ENCODE measurements around the gene GLTPD2.
A peak's percentile ranks its signal among the peaks of the same experiment; 100 is the strongest.

The GLTPD2 gene

DNA sequence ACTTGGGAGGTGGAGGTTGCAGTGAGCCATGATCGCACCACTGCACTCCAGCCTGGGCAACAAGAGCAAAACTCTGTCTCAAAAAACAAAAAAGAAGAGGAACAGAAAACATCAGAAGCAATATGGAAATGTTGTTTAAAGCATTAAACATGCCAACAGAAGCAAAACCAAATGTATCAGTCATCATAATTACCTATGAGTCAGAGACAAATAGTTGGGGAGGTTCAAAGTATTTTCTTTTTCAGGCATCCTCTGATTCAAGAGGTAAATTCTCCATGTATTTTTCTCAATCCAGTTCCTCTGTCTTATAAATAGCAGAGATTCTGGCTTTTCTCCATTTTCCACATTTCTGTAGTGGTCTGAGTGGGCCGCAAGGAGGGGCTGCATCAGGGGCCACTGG is 19.1 kb upstream of the GLTPD2 start:
- Histone ChIP-seq H3K27ac (replicated peaks) (no peak overlapping the region), H3K27me3 (ENCODE audit: insufficient read depth, poor library complexity, severe bottlenecking) (no peaks in the 10 kb centered on the region), H3K4me3 (replicated peaks; ENCODE audit: insufficient read depth, low read length) (no peak overlapping the region)
- TF ChIP-seq, protein P1, sequence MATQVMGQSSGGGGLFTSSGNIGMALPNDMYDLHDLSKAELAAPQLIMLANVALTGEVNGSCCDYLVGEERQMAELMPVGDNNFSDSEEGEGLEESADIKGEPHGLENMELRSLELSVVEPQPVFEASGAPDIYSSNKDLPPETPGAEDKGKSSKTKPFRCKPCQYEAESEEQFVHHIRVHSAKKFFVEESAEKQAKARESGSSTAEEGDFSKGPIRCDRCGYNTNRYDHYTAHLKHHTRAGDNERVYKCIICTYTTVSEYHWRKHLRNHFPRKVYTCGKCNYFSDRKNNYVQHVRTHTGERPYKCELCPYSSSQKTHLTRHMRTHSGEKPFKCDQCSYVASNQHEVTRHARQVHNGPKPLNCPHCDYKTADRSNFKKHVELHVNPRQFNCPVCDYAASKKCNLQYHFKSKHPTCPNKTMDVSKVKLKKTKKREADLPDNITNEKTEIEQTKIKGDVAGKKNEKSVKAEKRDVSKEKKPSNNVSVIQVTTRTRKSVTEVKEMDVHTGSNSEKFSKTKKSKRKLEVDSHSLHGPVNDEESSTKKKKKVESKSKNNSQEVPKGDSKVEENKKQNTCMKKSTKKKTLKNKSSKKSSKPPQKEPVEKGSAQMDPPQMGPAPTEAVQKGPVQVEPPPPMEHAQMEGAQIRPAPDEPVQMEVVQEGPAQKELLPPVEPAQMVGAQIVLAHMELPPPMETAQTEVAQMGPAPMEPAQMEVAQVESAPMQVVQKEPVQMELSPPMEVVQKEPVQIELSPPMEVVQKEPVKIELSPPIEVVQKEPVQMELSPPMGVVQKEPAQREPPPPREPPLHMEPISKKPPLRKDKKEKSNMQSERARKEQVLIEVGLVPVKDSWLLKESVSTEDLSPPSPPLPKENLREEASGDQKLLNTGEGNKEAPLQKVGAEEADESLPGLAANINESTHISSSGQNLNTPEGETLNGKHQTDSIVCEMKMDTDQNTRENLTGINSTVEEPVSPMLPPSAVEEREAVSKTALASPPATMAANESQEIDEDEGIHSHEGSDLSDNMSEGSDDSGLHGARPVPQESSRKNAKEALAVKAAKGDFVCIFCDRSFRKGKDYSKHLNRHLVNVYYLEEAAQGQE (IDR thresholded peaks at IDR 0.05; ENCODE audit: insufficient replicate concordance, low read depth), result no peak
- TF ChIP-seq POLR2AphosphoS5 (IDR thresholded peaks at IDR 0.05; ENCODE audit: low read depth), result no peak
- no peak for TF ChIP-seq SPI1 (IDR thresholded peaks at IDR 0.05; ENCODE audit: borderline replicate concordance, low read depth)
- TF ChIP-seq GABPA (IDR thresholded peaks at IDR 0.05; ENCODE audit: low read depth), result no peak
- TF ChIP-seq, protein P2, sequence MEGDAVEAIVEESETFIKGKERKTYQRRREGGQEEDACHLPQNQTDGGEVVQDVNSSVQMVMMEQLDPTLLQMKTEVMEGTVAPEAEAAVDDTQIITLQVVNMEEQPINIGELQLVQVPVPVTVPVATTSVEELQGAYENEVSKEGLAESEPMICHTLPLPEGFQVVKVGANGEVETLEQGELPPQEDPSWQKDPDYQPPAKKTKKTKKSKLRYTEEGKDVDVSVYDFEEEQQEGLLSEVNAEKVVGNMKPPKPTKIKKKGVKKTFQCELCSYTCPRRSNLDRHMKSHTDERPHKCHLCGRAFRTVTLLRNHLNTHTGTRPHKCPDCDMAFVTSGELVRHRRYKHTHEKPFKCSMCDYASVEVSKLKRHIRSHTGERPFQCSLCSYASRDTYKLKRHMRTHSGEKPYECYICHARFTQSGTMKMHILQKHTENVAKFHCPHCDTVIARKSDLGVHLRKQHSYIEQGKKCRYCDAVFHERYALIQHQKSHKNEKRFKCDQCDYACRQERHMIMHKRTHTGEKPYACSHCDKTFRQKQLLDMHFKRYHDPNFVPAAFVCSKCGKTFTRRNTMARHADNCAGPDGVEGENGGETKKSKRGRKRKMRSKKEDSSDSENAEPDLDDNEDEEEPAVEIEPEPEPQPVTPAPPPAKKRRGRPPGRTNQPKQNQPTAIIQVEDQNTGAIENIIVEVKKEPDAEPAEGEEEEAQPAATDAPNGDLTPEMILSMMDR (IDR thresholded peaks at IDR 0.05; ENCODE audit: insufficient read depth, low read length), result no peak
- no peak for DNase-seq (ENCODE audit: low read depth in 1 of 2, low spot score in 1 of 2)

- H3K27me3 ChIP-seq (ENCODE audit: insufficient read depth, poor library complexity, severe bottlenecking), result no peaks in the 10 kb centered on the region
- peak within 1 kb of the TSS; percentile 51 for H3K27ac ChIP-seq (replicated peaks)
- H3K4me3 ChIP-seq (replicated peaks; ENCODE audit: insufficient read depth, low read length), result no peak within 1 kb of the TSS
- DNase-seq (ENCODE audit: low read depth in 1 of 2, low spot score in 1 of 2), result no peak
- TF ChIP-seq, protein P2 (IDR thresholded peaks at IDR 0.05; ENCODE audit: insufficient read depth, low read length), result no peak
- TF ChIP-seq, protein P1 (IDR thresholded peaks at IDR 0.05; ENCODE audit: insufficient replicate concordance, low read depth), result no peak
- TF ChIP-seq SPI1 (IDR thresholded peaks at IDR 0.05; ENCODE audit: borderline replicate concordance, low read depth), result no peak
- no peak for TF ChIP-seq GABPA (IDR thresholded peaks at IDR 0.05; ENCODE audit: low read depth)
- no peak for TF ChIP-seq POLR2AphosphoS5 (IDR thresholded peaks at IDR 0.05; ENCODE audit: low read depth)
Observed at GRCh38 chr17:4771519-4772234, 17.1 kb upstream of the GLTPD2 start, which contains the start of gene TM4SF5. TSS of gene TM4SF5 (plus strand) at chr17:4771886. CDS start at chr17:4771923, 37 bp downstream.

DNA sequence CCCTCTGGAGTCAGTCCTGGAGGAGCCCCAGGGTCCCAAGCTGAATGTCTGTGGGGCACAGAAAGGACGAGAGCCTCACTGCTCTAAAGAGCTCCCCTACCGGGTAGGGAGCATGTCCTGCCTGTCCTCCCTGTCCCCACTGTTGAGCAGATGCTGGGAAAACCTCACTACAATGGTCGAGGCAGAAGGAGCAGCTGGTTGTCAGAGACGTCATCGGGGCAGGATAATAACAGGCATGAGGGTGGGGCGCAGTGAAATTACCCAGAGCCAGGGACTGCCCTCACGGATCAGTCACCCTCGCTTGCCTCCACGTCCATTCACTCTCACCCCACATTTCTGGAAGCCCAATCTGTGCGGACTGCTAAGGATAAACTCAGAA is 16.5 kb upstream of the GLTPD2 start:
- no peaks in the 10 kb centered on the region for H3K27me3 ChIP-seq (ENCODE audit: insufficient read depth, poor library complexity, severe bottlenecking)
- H3K4me3 ChIP-seq (replicated peaks; ENCODE audit: insufficient read depth, low read length), result no peak overlapping the region
- no peak overlapping the region for H3K27ac ChIP-seq (replicated peaks)
- TF ChIP-seq POLR2AphosphoS5 (IDR thresholded peaks at IDR 0.05; ENCODE audit: low read depth) (no peak), GABPA (IDR thresholded peaks at IDR 0.05; ENCODE audit: low read depth) (no peak), SPI1 (IDR thresholded peaks at IDR 0.05; ENCODE audit: borderline replicate concordance, low read depth) (no peak)
- TF ChIP-seq, protein P1 (IDR thresholded peaks at IDR 0.05; ENCODE audit: insufficient replicate concordance, low read depth), result no peak
- TF ChIP-seq, protein P2 (IDR thresholded peaks at IDR 0.05; ENCODE audit: insufficient read depth, low read length), result no peak
- no peak for DNase-seq (ENCODE audit: low read depth in 1 of 2, low spot score in 1 of 2)
